Neural progenitor cell (in vitro differentiated cells): Measurements from ENCODE around the gene B3GNT4. TPM values are rescaled to one million over a fixed set of nuclear protein-coding genes. Genes with fewer than 3 reads are reported as not detected.

ENCODE experiments used
- DNase-seq: peaks from one replicate; pipeline ENCODE4 v3.0.0-alpha.2; 2016; ENCODE audit warnings: low spot score
- H2AFZ ChIP-seq: fragments of 200-600 bp; sonication (generic); replicated peaks from 2 replicates; pipeline ENCODE4 v1.6.1; 2016; ENCODE audit warnings: antibody characterized with exemption
- H3F3A ChIP-seq: fragments of 200-600 bp; sonication (generic); 2 replicates; pipeline ENCODE4 v1.6.1; 2016; ENCODE audit warnings: antibody characterized with exemption, low read depth
- H3K27ac ChIP-seq: fragments of 200-600 bp; sonication (generic); 2 replicates; pipeline ENCODE4 v1.5.1; 2016; ENCODE audit warnings: mild to moderate bottlenecking
- H3K27me3 ChIP-seq: fragments of 200-600 bp; sonication (generic); 2 replicates; pipeline ENCODE4 v1.6.1; 2016; ENCODE audit warnings: mild to moderate bottlenecking, moderate library complexity
- H3K36me3 ChIP-seq: fragments of 200-600 bp; sonication (generic); 2 replicates; pipeline ENCODE4 v1.5.1; 2016
- H3K4me1 ChIP-seq: fragments of 200-600 bp; sonication (generic); 2 replicates; pipeline ENCODE4 v1.6.1; 2016; ENCODE audit warnings: mixed run types
- H3K4me2 ChIP-seq: fragments of 200-600 bp; sonication (generic); 2 replicates; pipeline ENCODE4 v1.6.1; 2016
- H3K4me3 ChIP-seq: fragments of 200-600 bp; sonication (generic); 2 replicates; pipeline ENCODE4 v1.5.1; 2016
- H3K79me2 ChIP-seq: fragments of 200-600 bp; sonication (generic); 2 replicates; pipeline ENCODE4 v1.6.1; 2016; ENCODE audit warnings: low read depth
- H3K9ac ChIP-seq: fragments of 200-600 bp; sonication (generic); 2 replicates; pipeline ENCODE4 v1.6.1; 2016
- H3K9me3 ChIP-seq: fragments of 200-600 bp; sonication (generic); 2 replicates; pipeline ENCODE4 v1.5.1; 2016; ENCODE audit warnings: low read depth
- H4K20me1 ChIP-seq: fragments of 200-600 bp; sonication (generic); 2 replicates; pipeline ENCODE4 v1.6.1; 2016; ENCODE audit warnings: low read depth
- H3K27ac Mint-ChIP-seq: 3 replicates; pipeline ENCODE4 v1.8.0; 2021; ENCODE audit warnings: mixed read lengths
- H3K27me3 Mint-ChIP-seq: 2 replicates; pipeline ENCODE4 v1.8.0; 2022; ENCODE audit warnings: low read depth, mild to moderate bottlenecking, inconsistent platforms, moderate library complexity, mixed read lengths; ENCODE audit not compliant: insufficient read depth
- H3K36me3 Mint-ChIP-seq: 3 replicates; pipeline ENCODE4 v1.8.0; 2021; ENCODE audit warnings: mixed read lengths
- H3K4me1 Mint-ChIP-seq: 3 replicates; pipeline ENCODE4 v1.8.0; 2021; ENCODE audit warnings: mixed read lengths
- H3K4me3 Mint-ChIP-seq: 3 replicates; pipeline ENCODE4 v1.8.0; 2021; ENCODE audit warnings: mild to moderate bottlenecking, moderate library complexity, mixed read lengths
- H3K9me3 Mint-ChIP-seq: 3 replicates; pipeline ENCODE4 v1.8.0; 2020; ENCODE audit warnings: mixed read lengths
- EZH2 ChIP-seq: fragments of 200-600 bp; sonication (generic); IDR thresholded peaks from 2 replicates; pipeline ENCODE4 v1.6.1; 2017; ENCODE audit warnings: antibody characterized with exemption, mild to moderate bottlenecking, moderate library complexity
- EZH2phosphoT487 ChIP-seq: fragments of 200-600 bp; sonication (generic); IDR thresholded peaks from 2 replicates; pipeline ENCODE4 v1.6.1; 2017; ENCODE audit warnings: antibody characterized with exemption
- total RNA-seq: library from RNA; depleted of rRNA; stranded (reverse); fragments of >200 nt; gene quantifications from 2 replicates; pipeline ENCODE4 v1.2.3, GENCODE V29; 2015; ENCODE audit warnings: low replicate concordance
- TF ChIP-seq, protein P1 (sequence below): fragments of 200-600 bp; sonication (generic); IDR thresholded peaks from 2 replicates; pipeline ENCODE4 v1.5.1; 2017; ENCODE audit warnings: antibody characterized with exemption, mild to moderate bottlenecking

B3GNT4 gene
- total RNA-seq, 1 donor from 2014 or later: 0.30 TPM

DNA sequence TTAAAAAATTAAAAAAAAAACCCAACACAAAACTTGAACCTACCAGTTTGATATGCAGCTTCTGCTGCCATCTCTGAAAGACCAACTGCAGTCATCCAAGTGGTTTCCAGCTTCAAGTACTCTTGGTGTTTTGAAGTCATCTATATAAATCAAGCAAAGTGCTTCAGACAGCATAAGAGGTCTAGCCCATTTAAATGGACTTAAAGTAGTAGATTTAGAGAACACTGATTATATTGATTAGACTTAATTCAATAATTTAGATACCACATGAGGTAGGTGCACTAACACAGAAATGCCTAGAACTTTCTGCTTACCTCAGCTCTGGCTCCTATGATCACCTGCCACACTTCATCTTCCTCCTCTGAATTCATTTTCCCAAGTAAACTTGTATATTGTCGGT is 12.9 kb downstream of the B3GNT4 start:
- peaks cover 34% of the 10 kb centered on the region for H3K36me3 ChIP-seq
- TF ChIP-seq, protein P1, sequence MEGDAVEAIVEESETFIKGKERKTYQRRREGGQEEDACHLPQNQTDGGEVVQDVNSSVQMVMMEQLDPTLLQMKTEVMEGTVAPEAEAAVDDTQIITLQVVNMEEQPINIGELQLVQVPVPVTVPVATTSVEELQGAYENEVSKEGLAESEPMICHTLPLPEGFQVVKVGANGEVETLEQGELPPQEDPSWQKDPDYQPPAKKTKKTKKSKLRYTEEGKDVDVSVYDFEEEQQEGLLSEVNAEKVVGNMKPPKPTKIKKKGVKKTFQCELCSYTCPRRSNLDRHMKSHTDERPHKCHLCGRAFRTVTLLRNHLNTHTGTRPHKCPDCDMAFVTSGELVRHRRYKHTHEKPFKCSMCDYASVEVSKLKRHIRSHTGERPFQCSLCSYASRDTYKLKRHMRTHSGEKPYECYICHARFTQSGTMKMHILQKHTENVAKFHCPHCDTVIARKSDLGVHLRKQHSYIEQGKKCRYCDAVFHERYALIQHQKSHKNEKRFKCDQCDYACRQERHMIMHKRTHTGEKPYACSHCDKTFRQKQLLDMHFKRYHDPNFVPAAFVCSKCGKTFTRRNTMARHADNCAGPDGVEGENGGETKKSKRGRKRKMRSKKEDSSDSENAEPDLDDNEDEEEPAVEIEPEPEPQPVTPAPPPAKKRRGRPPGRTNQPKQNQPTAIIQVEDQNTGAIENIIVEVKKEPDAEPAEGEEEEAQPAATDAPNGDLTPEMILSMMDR: no peak
- no peak for TF ChIP-seq EZH2phosphoT487
- no peak for TF ChIP-seq EZH2
- no peak overlapping the region for H3K27ac ChIP-seq
- no peak overlapping the region for H3K27ac Mint-ChIP-seq
- peaks cover 41% of the 10 kb centered on the region for H3K79me2 ChIP-seq
- H2AFZ ChIP-seq: no peak overlapping the region
- no peaks in the 10 kb centered on the region for H3K27me3 Mint-ChIP-seq
- no peaks in the 10 kb centered on the region for H3K27me3 ChIP-seq
- peaks cover 5% of the 10 kb centered on the region for H3F3A ChIP-seq
- no peaks in the 10 kb centered on the region for H3K4me1 ChIP-seq
- no peak overlapping the region for H3K4me3 ChIP-seq
- no peak overlapping the region for H3K9ac ChIP-seq
- H3K9me3 Mint-ChIP-seq: no peaks in the 10 kb centered on the region
- no peak overlapping the region for H3K4me3 Mint-ChIP-seq
- no peak for DNase-seq
- no peaks in the 10 kb centered on the region for H3K4me1 Mint-ChIP-seq
- no peak overlapping the region for H3K4me2 ChIP-seq
- H3K9me3 ChIP-seq: no peaks in the 10 kb centered on the region
- H4K20me1 ChIP-seq: peaks cover 6% of the 10 kb centered on the region
- H3K36me3 Mint-ChIP-seq: peaks cover 22% of the 10 kb centered on the region

DNA sequence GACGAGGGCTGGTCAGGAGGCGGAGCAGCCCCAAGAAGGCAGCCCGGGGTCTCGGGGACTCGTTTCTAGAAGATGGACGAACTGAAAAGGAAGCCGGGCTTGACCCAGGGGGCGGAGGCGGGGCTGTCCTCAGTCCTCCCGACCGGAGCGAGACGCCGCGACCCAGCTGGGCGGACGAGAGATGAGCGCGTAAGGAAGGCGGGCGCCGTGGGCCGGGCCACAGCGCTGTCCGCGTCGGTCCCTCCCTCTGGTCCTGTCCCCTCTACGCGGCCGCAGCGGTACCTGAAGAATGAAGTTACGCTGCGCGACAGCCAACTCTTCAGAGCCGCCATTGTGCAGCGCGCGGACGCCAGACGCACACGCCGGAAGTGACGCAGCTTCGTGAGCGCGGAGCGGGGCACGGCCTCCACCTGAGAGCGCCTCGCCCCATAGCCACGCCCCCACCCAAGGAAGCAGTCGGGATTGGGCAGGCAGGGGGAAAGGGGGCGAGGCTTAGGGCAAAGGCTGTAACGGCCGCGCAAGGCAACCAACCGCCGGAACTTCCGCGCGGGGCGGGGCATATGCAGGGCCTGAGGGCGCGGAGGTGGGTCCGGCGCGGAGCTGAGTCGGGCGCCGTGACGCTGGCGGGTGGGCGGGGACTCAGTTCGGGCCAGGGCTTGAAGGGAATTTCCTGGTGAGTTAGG is 22.3 kb downstream of the B3GNT4 start, which contains the start of gene DIABLO:
Gene DIABLO (minus strand): TSS at position 370 of the 683 bp plus-strand sequence. CDS start 38 bp downstream, at position 332.
- peaks cover 26% of the 10 kb centered on the region for H3K4me1 Mint-ChIP-seq
- H4K20me1 ChIP-seq: peaks cover 36% of the 10 kb centered on the region

DNA sequence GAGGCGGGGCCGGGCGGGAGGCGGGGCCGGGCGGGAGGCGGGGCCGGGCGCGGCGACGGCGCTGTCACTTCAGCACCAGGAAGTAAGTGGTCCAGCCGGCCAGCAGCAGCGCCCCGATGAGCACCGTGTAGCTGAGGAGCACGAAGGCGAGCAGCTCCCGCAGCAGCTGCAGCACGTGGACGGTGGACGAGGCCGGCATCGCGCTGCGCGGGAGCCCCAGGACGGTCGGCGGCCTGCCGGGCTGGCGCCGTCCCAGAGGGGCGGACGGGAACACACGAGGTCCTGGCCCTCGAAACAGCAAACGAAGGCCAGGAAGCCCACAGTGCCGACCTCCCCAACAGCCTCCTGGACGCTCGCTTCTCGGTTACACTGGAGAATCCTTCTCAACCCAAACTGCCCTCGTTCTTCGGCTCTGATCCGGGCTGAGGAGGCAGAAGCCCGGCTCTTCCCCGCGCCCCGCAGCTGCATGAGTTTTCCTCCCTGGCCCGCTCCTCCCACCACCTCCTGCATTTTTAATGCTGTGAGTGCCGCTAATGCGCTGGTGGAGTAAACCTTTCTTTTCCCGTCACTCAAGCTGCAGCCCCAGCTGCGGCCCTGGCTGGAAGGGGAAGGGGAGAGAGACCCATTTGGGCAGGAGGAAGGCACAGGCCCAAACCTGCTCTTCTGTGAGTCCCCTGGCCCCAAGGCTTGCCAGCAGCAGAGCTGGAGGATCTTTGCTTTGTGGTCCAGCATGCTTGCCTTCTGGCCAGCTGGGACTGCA is 23.0 kb downstream of the B3GNT4 start:
- peaks cover 2% of the 10 kb centered on the region for H3K27me3 Mint-ChIP-seq
- H3K4me1 Mint-ChIP-seq: peaks cover 26% of the 10 kb centered on the region
- Histone ChIP-seq H3K27ac (no peak overlapping the region), H3F3A (peaks cover 40% of the 10 kb centered on the region), H3K9me3 (no peaks in the 10 kb centered on the region), H3K9ac (no peak overlapping the region), H3K4me3 (peak overlapping the region; percentile 27), H4K20me1 (peaks cover 36% of the 10 kb centered on the region), H3K4me1 (peaks cover 24% of the 10 kb centered on the region), H3K27me3 (peaks cover 7% of the 10 kb centered on the region), H3K79me2 (peaks cover 36% of the 10 kb centered on the region), H3K36me3 (peaks cover 5% of the 10 kb centered on the region), H2AFZ (no peak overlapping the region), H3K4me2 (peak overlapping the region; percentile 62)
- H3K4me3 Mint-ChIP-seq: peak overlapping the region; percentile 97
- no peaks in the 10 kb centered on the region for H3K9me3 Mint-ChIP-seq
- H3K27ac Mint-ChIP-seq: no peak overlapping the region
- no peak for TF ChIP-seq EZH2phosphoT487
- TF ChIP-seq EZH2: no peak
- H3K36me3 Mint-ChIP-seq: peaks cover 13% of the 10 kb centered on the region
- DNase-seq: no peak

More for the DNA sequence above, 22.3 kb downstream of the B3GNT4 start, which contains the start of gene DIABLO:
- peak; percentile 100 for DNase-seq
- Mint-ChIP-seq H3K36me3 (peaks cover 18% of the 10 kb centered on the region), H3K27me3 (peaks cover 2% of the 10 kb centered on the region), H3K9me3 (no peaks in the 10 kb centered on the region), H3K27ac (peak within 1 kb of the TSS; percentile 94), H3K4me3 (peak within 1 kb of the TSS; percentile 97)
- peak within 1 kb of the TSS; percentile 98 for H3K4me2 ChIP-seq
- TF ChIP-seq EZH2 (no peak), EZH2phosphoT487 (no peak)
- TF ChIP-seq, protein P1: no peak
- peaks cover 9% of the 10 kb centered on the region for H3K36me3 ChIP-seq
- H3K27ac ChIP-seq: peak within 1 kb of the TSS; percentile 97
- H3K4me3 ChIP-seq: peak within 1 kb of the TSS; percentile 99
- H3K4me1 ChIP-seq: peaks cover 24% of the 10 kb centered on the region
- H3K9ac ChIP-seq: peak within 1 kb of the TSS; percentile 88
- H3K79me2 ChIP-seq: peaks cover 43% of the 10 kb centered on the region
- H3K9me3 ChIP-seq: no peaks in the 10 kb centered on the region
- H3K27me3 ChIP-seq: peaks cover 7% of the 10 kb centered on the region
- H3F3A ChIP-seq: peaks cover 40% of the 10 kb centered on the region
- H2AFZ ChIP-seq: peak within 1 kb of the TSS; percentile 95
